ENCODE data around the gene UBE4B.
"Not testable (repeated sequence)": the region's sequence is repeated elsewhere in the genome, so short reads cannot be mapped to it uniquely, and the experiment has no call there.

The UBE4B gene

DNA sequence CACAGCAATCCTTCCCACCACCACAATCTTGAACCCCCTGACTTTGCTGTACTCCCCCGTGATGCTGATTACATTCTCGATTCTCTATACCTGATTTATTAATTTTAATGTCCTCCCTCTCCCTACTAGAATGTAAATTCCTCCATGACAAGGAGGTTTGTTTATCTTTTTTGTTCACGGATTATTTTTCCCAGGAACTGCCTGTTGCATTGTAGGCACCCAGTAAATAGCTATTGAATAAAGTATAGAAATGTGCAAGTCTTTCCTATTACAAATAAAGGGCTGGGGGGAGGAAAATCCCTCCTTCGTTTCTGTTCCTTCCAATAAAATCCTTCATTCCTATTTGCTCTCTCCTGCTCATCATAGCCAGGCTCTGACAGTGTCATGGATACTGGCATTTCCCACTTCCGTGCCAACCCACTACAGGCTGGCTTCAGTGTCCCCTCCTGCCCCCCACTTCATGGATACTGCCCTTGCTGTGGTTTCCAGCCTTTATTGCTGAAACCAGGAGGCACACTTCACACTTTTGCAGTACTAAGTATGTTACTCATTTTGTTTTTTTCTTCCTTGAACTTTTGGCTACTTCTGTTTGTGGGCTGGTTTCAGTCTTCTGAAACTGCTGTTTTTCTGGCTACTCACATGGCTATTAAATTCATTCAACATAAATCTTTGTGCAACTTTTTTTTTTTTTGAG is 185.1 kb downstream of the UBE4B start:
- DNase-seq (ENCODE audit: low read depth, low spot score): no peak
- H3K4me3 ChIP-seq (ENCODE audit: low read length): no peak overlapping the region

GRCh38 chr1:10220200-10220599 is 187.4 kb downstream of the UBE4B start:
- no peak overlapping the region for H3K4me3 ChIP-seq (ENCODE audit: low read length)
- no peak for DNase-seq (ENCODE audit: low read depth, low spot score)

GRCh38 chr1:10220657-10221056 is 187.9 kb downstream of the UBE4B start:
- DNase-seq (ENCODE audit: low read depth, low spot score); H3K4me3 ChIP-seq (ENCODE audit: low read length): not testable (repeated sequence)

GRCh38 chr1:10225573-10225972 is 192.8 kb downstream of the UBE4B start:
- H3K4me3 ChIP-seq (ENCODE audit: low read length): no peak overlapping the region
- no peak for DNase-seq (ENCODE audit: low read depth, low spot score)

- DNase-seq (ENCODE audit: low read depth, low spot score): no peak
- no peak overlapping the region for H3K4me3 ChIP-seq (ENCODE audit: low read length)
These were observed 195.8 kb downstream of the UBE4B start for GRCh38 chr1:10228528-10228927.

DNA sequence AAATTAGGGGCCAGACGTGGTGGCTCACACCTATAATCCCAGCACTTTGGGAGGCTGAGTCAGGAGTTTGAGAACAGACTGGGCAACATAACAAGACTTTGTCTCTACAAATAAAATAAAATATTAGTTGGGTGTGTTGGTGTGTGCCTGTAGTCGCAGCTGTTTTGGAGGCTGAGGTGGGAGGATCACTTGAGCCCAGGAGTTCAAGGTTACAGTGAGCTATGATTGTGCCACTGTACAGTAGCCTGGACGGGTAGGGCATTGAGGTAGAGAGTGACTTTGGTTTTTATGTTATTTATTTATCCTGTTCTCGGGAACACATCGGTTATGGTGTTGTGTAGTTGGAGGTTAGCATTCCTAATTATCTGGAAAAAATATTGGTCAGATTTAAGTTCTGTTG is 197.1 kb downstream of the UBE4B start:
- H3K4me3 ChIP-seq (ENCODE audit: low read length): no peak overlapping the region
- no peak for DNase-seq (ENCODE audit: low read depth, low spot score)
